MCF 10A (cell line): ENCODE results near the gene GUK1. TPM values are rescaled to one million over a fixed set of nuclear protein-coding genes. Genes with fewer than 3 reads are reported as not detected.

Source experiments
- BruUV-seq: library from RNA; stranded (reverse); fragments of 400-500 nt; replicated peaks from 2 replicates; lab custom pipeline; 2021; lab: Mats Ljungman, UMichigan
- CTCF ChIA-PET: fragments of 300-600 bp; sonication (Branson Sonifier 250); formaldehyde crosslinking; extraction: SDS; loops from one replicate; lab custom pipeline; 2021; ENCODE audit warnings: antibody characterized with exemption, inconsistent platforms; lab: Yijun Ruan, JAX
- POLR2A ChIA-PET: fragments of 300-600, 350-650 bp; sonication (Branson Sonifier 250); formaldehyde crosslinking; extraction: SDS; loops from one replicate; lab custom pipeline; 2020; ENCODE audit warnings: antibody characterized with exemption, inconsistent platforms; lab: Yijun Ruan, JAX
- DNase-seq: peaks from one replicate; pipeline ENCODE4 v3.0.0-alpha.2; 2018; ENCODE audit not compliant: unreplicated experiment
- H3K27ac Mint-ChIP-seq: one replicate; pipeline ENCODE4 v1.8.0; 2022; ENCODE audit warnings: mild to moderate bottlenecking, low read depth, mixed read lengths; ENCODE audit not compliant: unreplicated experiment
- H3K27me3 Mint-ChIP-seq: one replicate; pipeline ENCODE4 v1.8.0; 2022; ENCODE audit warnings: mixed read lengths; ENCODE audit not compliant: insufficient read depth, unreplicated experiment
- H3K36me3 Mint-ChIP-seq: one replicate; pipeline ENCODE4 v1.8.0; 2022; ENCODE audit warnings: mild to moderate bottlenecking, moderate library complexity, mixed read lengths; ENCODE audit not compliant: insufficient read depth, unreplicated experiment
- H3K4me1 Mint-ChIP-seq: one replicate; pipeline ENCODE4 v1.8.0; 2022; ENCODE audit warnings: mixed read lengths; ENCODE audit not compliant: insufficient read depth, unreplicated experiment
- H3K4me3 Mint-ChIP-seq: one replicate; pipeline ENCODE4 v1.8.0; 2022; ENCODE audit warnings: mild to moderate bottlenecking, moderate library complexity, mixed read lengths; ENCODE audit not compliant: unreplicated experiment
- H3K9me3 Mint-ChIP-seq: one replicate; pipeline ENCODE4 v1.8.0; 2022; ENCODE audit warnings: mixed read lengths; ENCODE audit not compliant: unreplicated experiment
- CTCF ChIP-seq: fragments of 200-600 bp; IDR thresholded peaks from one replicate; pipeline ENCODE4 v1.8.0; 2022; ENCODE audit warnings: antibody characterized with exemption, mild to moderate bottlenecking; ENCODE audit not compliant: unreplicated experiment
- intact Hi-C: fragments of 100-400 bp; cut with micrococcal nuclease; formaldehyde crosslinking; loops from 2 replicates; pipeline ENCODE4 v1.14.1; 2022
- total RNA-seq: library from RNA; stranded (reverse); gene quantifications from 2 replicates; pipeline ENCODE4 v1.2.3, GENCODE V29; 2022

The GUK1 gene
- total RNA-seq, 1 experiment from 2014 or later, result 495 TPM

- intact Hi-C loops, result no loop called here
- no TSS peak for BruUV-seq
- Mint-ChIP-seq H3K9me3 (no peaks in the 10 kb centered on the region), H3K27me3 (no peaks in the 10 kb centered on the region), H3K27ac (peak overlapping the region; percentile 83), H3K4me3 (peak overlapping the region; percentile 44), H3K4me1 (peaks cover 41% of the 10 kb centered on the region), H3K36me3 (peaks cover 38% of the 10 kb centered on the region)
- ChIA-PET POLR2A (interaction anchor here (0.6 to 8.9 kb wide), 5 partner anchors 9 to 350 kb away, joined by 3 to 137 read pairs (median 4); partner anchors contain the start of genes ARF1, GUK1 and IBA57), CTCF (interaction anchor here (1.1 to 5.9 kb wide), 2 partner anchors 15 to 48 kb away, joined by 4 to 63 read pairs; partner anchors contain the start of gene IBA57)
- no peak for DNase-seq
- TF ChIP-seq CTCF, result no peak
Measured at GRCh38 chr1:228150120-228150460, 10.0 kb downstream of the GUK1 start.

GRCh38 chr1:228150461-228151179 is 10.5 kb downstream of the GUK1 start:
- ChIA-PET POLR2A (interaction anchor here (0.5 to 8.9 kb wide), 6 partner anchors 9 to 349 kb away, joined by 3 to 137 read pairs (median 4); partner anchors contain the start of genes ARF1, GUK1 and IBA57), CTCF (interaction anchor here (0.8 to 5.9 kb wide), 6 partner anchors 8 to 152 kb away, joined by 3 to 63 read pairs (median 4); partner anchors contain the start of genes GUK1 and IBA57)
- DNase-seq, result peak; percentile 67
- H3K4me3 Mint-ChIP-seq, result peak overlapping the region; percentile 44
- no TSS peak for BruUV-seq
- H3K27ac Mint-ChIP-seq, result peak overlapping the region; percentile 83
- H3K4me1 Mint-ChIP-seq, result peaks cover 47% of the 10 kb centered on the region
- peaks cover 38% of the 10 kb centered on the region for H3K36me3 Mint-ChIP-seq
- intact Hi-C loops, result no loop called here
- H3K9me3 Mint-ChIP-seq, result no peaks in the 10 kb centered on the region
- TF ChIP-seq CTCF, result no peak
- H3K27me3 Mint-ChIP-seq, result no peaks in the 10 kb centered on the region

- DNase-seq, result no peak
- ChIA-PET CTCF (interaction anchor here (0.5 to 5.9 kb wide), 8 partner anchors 8 to 388 kb away, joined by 3 to 63 read pairs (median 4); partner anchors contain the start of genes C1orf35, GUK1 and IBA57), POLR2A (interaction anchor here (0.5 to 8.9 kb wide), 6 partner anchors 10 to 69 kb away, joined by 3 to 137 read pairs (median 4); partner anchors contain the start of genes ARF1, GUK1 and IBA57)
- peaks cover 33% of the 10 kb centered on the region for H3K36me3 Mint-ChIP-seq
- peak overlapping the region; percentile 83 for H3K27ac Mint-ChIP-seq
- no peak for TF ChIP-seq CTCF
- no TSS peak for BruUV-seq
- intact Hi-C loops, result no loop called here
- no peaks in the 10 kb centered on the region for H3K27me3 Mint-ChIP-seq
- H3K4me3 Mint-ChIP-seq, result peak overlapping the region; percentile 19
- peaks cover 47% of the 10 kb centered on the region for H3K4me1 Mint-ChIP-seq
- no peaks in the 10 kb centered on the region for H3K9me3 Mint-ChIP-seq
Measured at GRCh38 chr1:228151180-228151925, 11.3 kb downstream of the GUK1 start.
